GM15510 (cell line): ENCODE measurements around the gene KRT84.

Experiments
- POLR2A ChIP-seq: IDR thresholded peaks from 3 replicates; pipeline ENCODE4 v1.6.1; 2011; ENCODE audit warnings: borderline replicate concordance; ENCODE audit not compliant: insufficient read length; ENCODE audit errors: extremely low read depth

Gene KRT84

GRCh38 chr12:52332381-52332780 is 53.1 kb downstream of the KRT84 start:
- no peak for TF ChIP-seq POLR2A

- no peak for TF ChIP-seq POLR2A
Measured at GRCh38 chr12:52331833-52332232, 53.6 kb downstream of the KRT84 start.

GRCh38 chr12:52331039-52331438 is 54.4 kb downstream of the KRT84 start:
- TF ChIP-seq POLR2A: no peak

GRCh38 chr12:52327830-52328500 is 57.5 kb downstream of the KRT84 start:
- TF ChIP-seq POLR2A: no peak
